ENCODE data around the gene PRR23C.

The PRR23C gene

GRCh38 chr3:139005356-139005993 is 39.2 kb downstream of the PRR23C start:
- no peak for DNase-seq (ENCODE audit: low read depth in 2 of 2)

GRCh38 chr3:138995706-138996105 is 49.0 kb downstream of the PRR23C start:
- no peak for DNase-seq (ENCODE audit: low read depth in 2 of 2)

All from stimulated activated CD4-positive, alpha-beta T cell treated with anti-CD3 and anti-CD28 coated beads, Interleukin-1b, Interleukin-23, amount 100 ng/mL, for 4 hours (primary cell).